ENCODE measurements around the gene KCNQ1.

GRCh38 chr11:2413742-2414579 is 30.8 kb upstream of the KCNQ1 start:
- TF ChIP-seq EZH2 (IDR thresholded peaks at IDR 0.05; ENCODE audit: borderline replicate concordance, low read depth, low read length, severe bottlenecking), result no peak
- TF ChIP-seq CTCF (IDR thresholded peaks at IDR 0.05; ENCODE audit: borderline replicate concordance, extremely low read depth, low read length, poor library complexity, severe bottlenecking), result no peak
